H1 (cell line): Measurements from ENCODE around the gene C1QA. TPM values are rescaled to one million over a fixed set of nuclear protein-coding genes. Genes with fewer than 3 reads are reported as not detected.

Experiments used
- CTCF ChIA-PET: fragments of 300-600 bp; sonication (Branson Sonifier 250); formaldehyde crosslinking; loops from one replicate; lab custom pipeline; 2021; ENCODE audit not compliant: partially characterized antibody; lab: Charles Lee
- POLR2A ChIA-PET: fragments of 300-600 bp; sonication (Branson Sonifier 250); formaldehyde crosslinking; loops from one replicate; lab custom pipeline; 2021; ENCODE audit warnings: inconsistent platforms; ENCODE audit not compliant: partially characterized antibody; lab: Charles Lee
- DNase-seq, 2 experiments: peaks; one replicate each; pipeline versions ENCODE4 v3.0.0 to v3.0.0-alpha.2; 2010 to 2022; ENCODE audit warnings: low spot score in 2 of 2, low read depth in 1 of 2, mixed read lengths in 1 of 2
- FAIRE-seq: peaks from 2 replicates; lab custom pipeline; 2011; peaks lifted over from hg19 to GRCh38; lab: Jason Lieb, UNC
- H2AFZ ChIP-seq: 2 replicates; pipeline ENCODE4 v1.8.1; 2012; ENCODE audit warnings: low read length, inconsistent platforms
- H2AK5ac ChIP-seq: 2 replicates; pipeline ENCODE4 v1.6.1; 2013; ENCODE audit warnings: low read depth, low read length
- H2BK120ac ChIP-seq: replicated peaks from 2 replicates; pipeline ENCODE3; 2013; ENCODE audit warnings: low read depth, low read length, inconsistent platforms
- H2BK12ac ChIP-seq: 2 replicates; pipeline ENCODE4 v1.6.1; 2013; ENCODE audit warnings: low read depth, low read length
- H2BK15ac ChIP-seq: 2 replicates; pipeline ENCODE4 v1.6.1; 2013; ENCODE audit warnings: low read length
- H2BK20ac ChIP-seq: 2 replicates; pipeline ENCODE4 v1.6.1; 2013; ENCODE audit warnings: low read length
- H2BK5ac ChIP-seq: 2 replicates; pipeline ENCODE4 v1.6.1; 2013; ENCODE audit warnings: low read depth, low read length
- H3K14ac ChIP-seq: 2 replicates; pipeline ENCODE4 v1.6.1; 2013; ENCODE audit warnings: inconsistent platforms; ENCODE audit not compliant: insufficient read length
- H3K18ac ChIP-seq: 2 replicates; pipeline ENCODE4 v1.6.1; 2013; ENCODE audit warnings: low read length; ENCODE audit errors: extremely low read depth
- H3K23ac ChIP-seq: 2 replicates; pipeline ENCODE4 v1.6.1; 2013; ENCODE audit warnings: inconsistent platforms; ENCODE audit not compliant: insufficient read length
- H3K23me2 ChIP-seq: 2 replicates; pipeline ENCODE4 v1.6.1; 2013; ENCODE audit warnings: low read depth, low read length
- H3K27ac ChIP-seq: 2 replicates; pipeline ENCODE4 v1.6.1; 2011; ENCODE audit warnings: low read depth, low read length, inconsistent platforms
- H3K27me3 ChIP-seq, 4 experiments: replicated peaks in 1 of 4; 1 replicate in 1 of 4; 2 replicates in 3 of 4; pipeline versions ENCODE4 v1.6.1 to v1.8.1; 2011 to 2013; ENCODE audit warnings: low read length in 3 of 4, mild to moderate bottlenecking in 3 of 4, inconsistent platforms in 2 of 4, mixed read lengths in 2 of 4, moderate library complexity in 1 of 4; ENCODE audit not compliant: control insufficient read depth in 3 of 4, insufficient read depth in 3 of 4; ENCODE audit errors: extremely low read depth in 1 of 4
- H3K36me3 ChIP-seq, 4 experiments: 2 replicates each; pipeline versions ENCODE4 v1.6.1 to v1.8.1; 2011 to 2013; ENCODE audit warnings: mild to moderate bottlenecking in 4 of 4, low read length in 3 of 4, moderate library complexity in 2 of 4, control low read depth in 1 of 4, inconsistent platforms in 1 of 4; ENCODE audit not compliant: insufficient read depth in 4 of 4, control insufficient read depth in 2 of 4
- H3K4ac ChIP-seq: replicated peaks from 2 replicates; pipeline ENCODE3; 2013; ENCODE audit warnings: low read length, low read depth, mixed read lengths, inconsistent platforms; ENCODE audit not compliant: insufficient read length
- H3K4me1 ChIP-seq, 4 experiments: replicated peaks in 1 of 4; 1 replicate in 1 of 4; 2 replicates in 3 of 4; pipeline versions ENCODE4 v1.6.1 to v1.8.1; 2011 to 2013; ENCODE audit warnings: low read length in 3 of 4, inconsistent platforms in 2 of 4, mixed read lengths in 1 of 4; ENCODE audit not compliant: insufficient read depth in 4 of 4, control insufficient read depth in 3 of 4
- H3K4me2 ChIP-seq, 2 experiments: 2 replicates each; pipeline versions ENCODE4 v1.6.1 to v1.8.1; 2011 to 2013; ENCODE audit warnings: low read depth in 2 of 2, low read length in 2 of 2, control low read depth in 1 of 2, inconsistent platforms in 1 of 2, mild to moderate bottlenecking in 1 of 2; ENCODE audit not compliant: insufficient read depth in 1 of 2
- H3K4me3 ChIP-seq, 4 experiments: fragments of 200-600, 300-600 bp in 1 of 4; sonication (generic), shearing (Covaris generic), sonication (Bioruptor Twin) in 1 of 4; 2 replicates each; pipeline versions ENCODE4 v1.5.1 to v1.8.1; 2011 to 2016; ENCODE audit warnings: low read length in 4 of 4, low read depth in 3 of 4, control low read depth in 2 of 4, inconsistent platforms in 2 of 4, mild to moderate bottlenecking in 2 of 4, mixed read lengths in 1 of 4, moderate library complexity in 1 of 4; ENCODE audit not compliant: insufficient read depth in 2 of 4; ENCODE audit errors: extremely low read depth in 1 of 4
- H3K56ac ChIP-seq: replicated peaks from 2 replicates; pipeline ENCODE3; 2013; ENCODE audit warnings: low read depth, mild to moderate bottlenecking, mixed read lengths, low read length, inconsistent platforms; ENCODE audit not compliant: insufficient read length
- H3K79me1 ChIP-seq: 2 replicates; pipeline ENCODE4 v1.6.1; 2013; ENCODE audit warnings: low read depth, low read length, control low read depth
- H3K79me2 ChIP-seq, 2 experiments: 2 replicates each; pipeline versions ENCODE4 v1.6.1 to v1.8.1; 2012 to 2013; ENCODE audit warnings: low read length in 2 of 2, mild to moderate bottlenecking in 2 of 2, inconsistent platforms in 1 of 2; ENCODE audit not compliant: insufficient read depth in 2 of 2, control insufficient read depth in 1 of 2
- H3K9ac ChIP-seq, 4 experiments: replicated peaks in 1 of 4; 1 replicate in 1 of 4; 2 replicates in 3 of 4; pipeline versions ENCODE4 v1.6.1 to v1.8.1; 2011 to 2013; ENCODE audit warnings: low read depth in 3 of 4, low read length in 3 of 4, control low read depth in 2 of 4, mild to moderate bottlenecking in 2 of 4, moderate library complexity in 2 of 4, inconsistent platforms in 1 of 4; ENCODE audit errors: extremely low read depth in 1 of 4
- H3K9me3 ChIP-seq, 2 experiments: 2 replicates each; pipeline versions ENCODE4 v1.6.1 to v1.8.1; 2012 to 2013; ENCODE audit warnings: mild to moderate bottlenecking in 2 of 2, moderate library complexity in 2 of 2, control low read depth in 1 of 2, inconsistent platforms in 1 of 2, low read depth in 1 of 2, low read length in 1 of 2, mixed read lengths in 1 of 2; ENCODE audit not compliant: insufficient read depth in 2 of 2
- H4K20me1 ChIP-seq, 2 experiments: replicated peaks in 1 of 2; 2 replicates each; pipeline versions ENCODE3 to v1.8.1; 2011 to 2013; ENCODE audit warnings: inconsistent platforms in 2 of 2, low read length in 2 of 2, mild to moderate bottlenecking in 1 of 2; ENCODE audit not compliant: insufficient read depth in 2 of 2, control insufficient read depth in 1 of 2
- H4K5ac ChIP-seq: 2 replicates; pipeline ENCODE4 v1.6.1; 2013; ENCODE audit warnings: low read length, low read depth, mixed read lengths, inconsistent platforms; ENCODE audit not compliant: insufficient read length
- H4K8ac ChIP-seq: 2 replicates; pipeline ENCODE4 v1.8.0; 2013; ENCODE audit warnings: mild to moderate bottlenecking, moderate library complexity, low read length, inconsistent platforms; ENCODE audit not compliant: insufficient read depth; ENCODE audit errors: extremely low read depth
- H4K91ac ChIP-seq: replicated peaks from 2 replicates; pipeline ENCODE3; 2013; ENCODE audit warnings: low read length, mixed read lengths, inconsistent platforms; ENCODE audit not compliant: insufficient read length
- POU5F1 ChIP-seq: IDR thresholded peaks from 2 replicates; pipeline ENCODE4 v1.6.1; 2011; ENCODE audit warnings: low read depth, mild to moderate bottlenecking, low read length, moderate library complexity
- WGBS, 2 experiments: shearing (Covaris generic) in 1 of 2; methylation state at CpG; one replicate each; pipeline versions ENCODE4 v1.1.6 to v1.1.7; 2013 to 2015; ENCODE audit warnings: low lambda C conversion rate in 2 of 2, mixed read lengths in 2 of 2, inconsistent platforms in 1 of 2, low coverage in 1 of 2, missing lambda C conversion rate in 1 of 2; ENCODE audit not compliant: insufficient replicate concordance in 2 of 2, insufficient coverage in 1 of 2, insufficient read length in 1 of 2; ENCODE audit errors: extremely low coverage in 1 of 2, missing lambda C conversion rate in 1 of 2; 5-methylcytosine and 5-hydroxymethylcytosine counted together
- polyA plus RNA-seq, 7 experiments: library from polyadenylated mRNA; depleted of rRNA in 3 of 7; stranded (reverse) in 5 of 7; unstranded in 2 of 7; fragments of >200 nt in 5 of 7; fragments of 200-250 nt in 2 of 7; gene quantifications; 1 replicate in 5 of 7; 2 replicates in 1 of 7; 4 replicates in 1 of 7; pipeline versions ENCODE4 v1.2.1 to v1.2.3, GENCODE V29; 2011 to 2013; ENCODE audit warnings: missing spikeins in 2 of 7, mixed read lengths in 2 of 7
- total RNA-seq: library from RNA; stranded (reverse); fragmentation: NEBNext Ultra II Directional; extraction: Animal tissue kit (Norgen Biotek cat#: 25700); gene quantifications from 2 replicates; pipeline ENCODE4 v1.2.1, GENCODE V29; 2021

C1QA gene
- total and polyA plus RNA-seq, 2 of the 8 experiments (the other 6 are each of a cell fraction or from before 2014, with no cell fraction given): not detected

DNA sequence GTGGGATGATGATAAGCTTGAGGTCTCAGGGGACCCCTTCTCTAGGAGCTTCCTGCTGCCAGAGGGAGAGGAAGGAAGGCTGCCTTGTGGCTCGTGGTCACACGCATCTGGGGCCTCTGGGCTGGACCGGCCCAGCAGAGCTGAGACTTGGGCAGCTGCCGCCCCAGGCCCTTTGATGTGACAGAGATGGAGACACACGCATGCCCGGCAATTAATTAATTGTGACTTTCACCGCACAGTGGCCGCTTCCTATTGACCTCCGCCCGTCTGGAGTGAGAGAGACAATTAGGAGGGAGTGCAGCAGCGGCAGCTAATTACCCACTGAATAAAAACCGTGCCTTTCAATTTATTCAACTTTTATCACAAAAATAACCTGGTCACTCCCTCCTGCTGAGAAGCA, 16.6 kb upstream of the C1QA start:
- no peak for TF ChIP-seq POU5F1
- TF ChIP-seq, all 59 proteins: peak for 0
- FAIRE-seq (no peak), DNase-seq (no peak)
- Histone ChIP-seq H2BK120ac (no peak overlapping the region), H3K56ac (no peak overlapping the region), H4K8ac (no peak overlapping the region), H3K36me3 (no peaks in the 10 kb centered on the region), H2BK15ac (no peak overlapping the region), H3K27me3 (no peaks in the 10 kb centered on the region), H3K9me3 (no peaks in the 10 kb centered on the region), H3K79me2 (no peaks in the 10 kb centered on the region), H4K91ac (no peak overlapping the region), H3K4me2 (no peak overlapping the region), H3K9ac (no peak overlapping the region), H2BK5ac (no peak overlapping the region), H3K23ac (no peak overlapping the region), H3K4ac (no peak overlapping the region), H2BK20ac (no peak overlapping the region), H2AK5ac (no peak overlapping the region), H3K4me1 (peaks cover 0 to 5% (median under 1%) of the 10 kb centered on the region in 4 experiments; a peak in 2 of 7 replicates), H3K79me1 (no peaks in the 10 kb centered on the region), H2AFZ (no peak overlapping the region), H3K23me2 (no peaks in the 10 kb centered on the region), H4K5ac (no peak overlapping the region), H3K4me3 (no peak overlapping the region), H4K20me1 (peaks cover 0 to 1% of the 10 kb centered on the region in 2 experiments), H3K27ac (no peak overlapping the region), H2BK12ac (no peak overlapping the region), H3K18ac (no peak overlapping the region), H3K14ac (no peak overlapping the region)
- ChIA-PET POLR2A (no interaction called here), CTCF (interaction anchor here (1.2 to 1.6 kb wide), 3 partner anchors 11 to 199 kb away, joined by 3 to 4 read pairs (median 4); no protein-coding TSS in a partner anchor)
- 86% methylated on average over 11 of the region's 12 CpGs; no CpG with 5 or more reads in 1 of the 2 experiments for WGBS, 2 experiments
